ENCODE measurements around the gene REXO5. TPM values are rescaled to one million over a fixed set of nuclear protein-coding genes. Genes with fewer than 3 reads are reported as not detected.

Gene REXO5
- total and polyA plus RNA-seq, 7 donors: 0.63 to 1.8 (median 1.1) TPM

DNA sequence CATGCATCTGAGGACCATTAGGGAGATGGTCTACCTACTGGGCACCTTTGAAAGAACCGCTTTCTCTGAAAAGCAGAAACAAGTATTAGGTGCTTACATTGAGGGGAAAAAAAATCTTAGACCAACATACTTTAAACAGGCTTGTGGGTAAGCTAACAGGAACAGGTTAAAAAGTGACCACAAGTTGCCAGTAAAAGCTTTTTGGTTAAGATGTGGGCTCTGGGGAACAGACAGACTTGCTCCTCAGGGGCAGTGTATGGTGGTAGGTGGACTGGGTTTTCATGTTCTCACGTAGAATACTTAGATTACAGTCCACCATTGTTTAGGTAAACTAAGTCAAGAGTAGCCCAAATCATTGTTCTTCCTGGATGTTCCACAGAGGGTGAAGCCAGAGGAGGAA is 41.2 kb downstream of the REXO5 start:
- no peak for TF ChIP-seq CTCF (IDR thresholded peaks at IDR 0.05)
- Histone ChIP-seq H3K36me3 (ENCODE audit: insufficient read depth in 1 of 2, low read depth in 1 of 2) (no peaks in the 10 kb centered on the region), H3K4me1 (peaks cover 15% of the 10 kb centered on the region), H3K9me3 (no peaks in the 10 kb centered on the region), H3K4me3 (no peak overlapping the region), H3K27ac (no peak overlapping the region), H3K27me3 (ENCODE audit: insufficient read depth in 3 of 3, low read length in 2 of 3) (no peaks in the 10 kb centered on the region)
- DNase-seq (no peak), ATAC-seq (no peak)
- intact Hi-C loops (cut with DNase I): no loop called here
- WGBS, 3 donors: 48 to 96% (median 69%) methylated on average over 2 of the region's 2 CpGs

DNA sequence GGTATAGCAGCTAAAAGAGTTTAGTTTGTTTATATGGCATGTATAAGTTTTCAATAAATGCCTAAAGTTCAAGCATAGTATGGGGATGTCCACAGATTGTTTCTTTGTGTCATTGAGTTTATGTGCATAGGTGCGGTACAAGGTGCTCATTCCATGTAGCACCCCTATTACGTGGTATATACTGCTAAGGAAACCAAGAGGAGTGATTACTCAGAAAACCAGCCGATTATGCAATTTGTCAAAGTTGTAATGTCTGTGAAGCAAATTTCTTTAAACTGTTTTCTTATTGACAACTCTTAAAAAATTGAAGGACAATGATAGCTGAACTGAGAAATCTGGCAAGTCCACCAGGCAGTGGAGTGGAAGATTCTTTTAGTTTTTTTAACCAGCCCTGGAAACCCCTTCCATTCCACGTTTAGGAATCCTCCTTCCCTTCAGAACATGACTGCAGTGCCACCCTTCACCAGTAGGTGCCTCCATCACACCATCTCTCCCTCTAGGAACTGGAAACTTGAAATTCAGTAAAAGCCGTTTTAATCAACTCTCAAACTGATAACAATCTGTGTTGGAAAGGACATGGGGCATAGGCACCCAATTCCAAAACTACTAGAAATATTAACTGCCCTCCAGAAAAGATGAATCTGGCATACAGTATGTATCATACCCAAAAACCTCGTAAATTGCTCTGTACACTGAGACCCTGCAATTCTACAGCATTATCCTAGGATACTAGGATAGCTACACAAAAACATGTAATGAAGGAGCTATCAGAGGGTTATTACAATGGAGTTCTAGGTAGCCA is 43.5 kb downstream of the REXO5 start:
- DNase-seq: peak; percentile 69 to 82
- 51 to 56% (median 51%) methylated on average over 6 of the region's 6 CpGs for WGBS, 3 donors
- H3K27ac ChIP-seq: no peak overlapping the region

DNA sequence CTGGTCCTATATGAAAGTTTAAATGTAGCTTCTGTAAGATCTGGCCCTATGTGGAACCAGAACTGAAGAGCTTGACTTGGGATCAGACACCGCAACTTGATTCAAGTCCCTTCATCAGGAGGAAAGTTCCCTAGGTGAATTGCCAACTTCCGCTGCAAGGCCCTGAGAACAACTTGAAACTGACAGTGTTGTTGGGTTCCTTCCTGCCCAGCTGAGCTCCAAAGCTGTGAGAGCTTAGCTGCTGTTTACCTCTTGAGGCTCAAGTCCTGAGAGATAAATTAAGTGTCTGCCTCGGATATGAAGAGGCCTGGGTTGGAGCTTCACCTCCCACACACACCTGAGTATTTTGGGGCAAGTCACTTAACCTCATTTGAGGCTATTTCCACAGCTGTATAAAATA is 44.7 kb downstream of the REXO5 start:
- Histone ChIP-seq H3K4me1 (peaks cover 15% of the 10 kb centered on the region), H3K27ac (peak overlapping the region; percentile 53), H3K36me3 (ENCODE audit: insufficient read depth in 1 of 2, low read depth in 1 of 2) (peaks cover 6 to 7% of the 10 kb centered on the region in 2 donors), H3K27me3 (ENCODE audit: insufficient read depth in 3 of 3, low read length in 2 of 3) (no peaks in the 10 kb centered on the region), H3K4me3 (no peak overlapping the region), H3K9me3 (no peaks in the 10 kb centered on the region)
- TF ChIP-seq CTCF (IDR thresholded peaks at IDR 0.05): no peak
- WGBS, 3 donors: 41 to 56% (median 55%) methylated on average over 3 of the region's 3 CpGs
- ATAC-seq (peak in 2 of 4 donors; percentile 25 to 56), DNase-seq (peak in 1 of 2 donors; percentile 58)
- intact Hi-C loops (cut with DNase I): loop anchor here (5.0 to 10.0 kb wide), 2 partner anchors 46 to 154 kb away; no protein-coding TSS in a partner anchor

More for the DNA sequence above, 43.5 kb downstream of the REXO5 start:
- H3K27me3 ChIP-seq (ENCODE audit: insufficient read depth in 3 of 3, low read length in 2 of 3): no peaks in the 10 kb centered on the region
- peak; percentile 56 to 74 (median 68) for ATAC-seq
- no peaks in the 10 kb centered on the region for H3K9me3 ChIP-seq
- peaks cover 15% of the 10 kb centered on the region for H3K4me1 ChIP-seq
- no peak overlapping the region for H3K4me3 ChIP-seq
- peaks cover 0 to 3% of the 10 kb centered on the region in 2 donors for H3K36me3 ChIP-seq (ENCODE audit: insufficient read depth in 1 of 2, low read depth in 1 of 2)
- TF ChIP-seq CTCF (IDR thresholded peaks at IDR 0.05): peak; percentile 99
- intact Hi-C loops (cut with DNase I): loop anchor here (1.0 to 10.0 kb wide), 4 partner anchors 48 to 234 kb away; no protein-coding TSS in a partner anchor

DNA sequence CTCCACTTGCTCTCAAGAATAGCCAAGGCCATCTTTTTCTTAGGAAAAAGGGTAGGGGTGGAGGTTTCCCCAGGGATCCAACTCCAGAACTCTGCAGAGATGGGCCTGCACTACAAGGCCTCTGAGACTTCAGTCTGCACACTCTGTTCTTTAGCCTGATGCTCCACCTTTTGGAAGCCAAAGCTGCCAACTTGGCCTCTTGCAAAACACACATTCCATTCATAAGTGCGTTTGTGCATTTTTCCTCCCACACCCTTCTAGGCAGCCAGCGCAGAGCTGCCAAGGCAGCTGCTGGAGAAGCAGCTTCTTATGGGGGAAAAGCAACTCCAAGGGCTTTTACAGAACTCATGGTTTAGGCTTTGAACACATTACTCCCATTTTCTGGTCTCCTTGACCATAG is 45.3 kb downstream of the REXO5 start:
- H3K9me3 ChIP-seq: no peaks in the 10 kb centered on the region
- ATAC-seq (peak; percentile 59 to 90 (median 88)), DNase-seq (peak; percentile 82 to 88)
- TF ChIP-seq CTCF (IDR thresholded peaks at IDR 0.05): no peak
- 8 to 12% (median 11%) methylated on average over 2 of the region's 2 CpGs for WGBS, 3 donors
- H3K27ac ChIP-seq: peak overlapping the region; percentile 53
- H3K27me3 ChIP-seq (ENCODE audit: insufficient read depth in 3 of 3, low read length in 2 of 3): no peaks in the 10 kb centered on the region
- peaks cover 15% of the 10 kb centered on the region for H3K4me1 ChIP-seq
- intact Hi-C loops (cut with DNase I): loop anchor here (5.0 to 10.0 kb wide), 2 partner anchors 46 to 153 kb away; no protein-coding TSS in a partner anchor
- no peak overlapping the region for H3K4me3 ChIP-seq
- peaks cover 6 to 7% of the 10 kb centered on the region in 2 donors for H3K36me3 ChIP-seq (ENCODE audit: insufficient read depth in 1 of 2, low read depth in 1 of 2)
